ENCODE data around the gene IVNS1ABP. TPM values are rescaled to one million over a fixed set of nuclear protein-coding genes. Genes with fewer than 3 reads are reported as not detected.

The IVNS1ABP gene
- total and polyA plus RNA-seq, 9 of the 15 experiments (the other 6 are each of a cell fraction or from before 2014, with no cell fraction given): 30.6 to 126 (median 77.7) TPM

DNA sequence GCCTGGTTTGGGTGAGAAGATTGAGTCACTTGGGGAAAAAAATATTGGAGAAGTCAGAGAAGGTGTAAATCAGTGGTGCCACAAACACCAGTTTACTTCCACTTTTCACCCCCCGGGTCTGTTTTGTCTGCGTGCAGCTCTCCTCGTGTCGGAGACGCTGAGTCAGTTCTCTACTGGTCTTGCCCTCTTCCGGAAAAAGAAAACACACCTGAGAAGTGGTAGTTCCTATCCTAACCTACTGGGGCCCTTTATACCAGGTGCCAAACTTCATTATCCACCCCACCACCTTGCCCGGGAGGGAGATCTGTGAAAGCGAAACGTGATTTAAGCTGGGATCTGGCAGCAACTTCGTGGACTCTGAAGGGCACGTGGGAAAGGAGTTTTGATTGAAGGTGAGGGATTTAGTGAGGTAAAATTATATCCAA lies 855 bp upstream of the IVNS1ABP start (continued):
- no peak for TF ChIP-seq CEBPB (tag; IDR thresholded peaks at IDR 0.05)
- TF ChIP-seq KDM1A (IDR thresholded peaks at IDR 0.05): 0 out of 4 replicates have a peak, but pooled peaks of 1 of the 2 experiments have one; percentile 6
- no peak for TF ChIP-seq HMG20B (CRISPR knock-in tag; IDR thresholded peaks at IDR 0.05)
- TF ChIP-seq ZFP36 (IDR thresholded peaks at IDR 0.05; ENCODE audit: low read depth, low read length, partially characterized antibody): no peak
- no peak for TF ChIP-seq ZNF785 (CRISPR knock-in tag; IDR thresholded peaks at IDR 0.05)
- TF ChIP-seq, protein P1, sequence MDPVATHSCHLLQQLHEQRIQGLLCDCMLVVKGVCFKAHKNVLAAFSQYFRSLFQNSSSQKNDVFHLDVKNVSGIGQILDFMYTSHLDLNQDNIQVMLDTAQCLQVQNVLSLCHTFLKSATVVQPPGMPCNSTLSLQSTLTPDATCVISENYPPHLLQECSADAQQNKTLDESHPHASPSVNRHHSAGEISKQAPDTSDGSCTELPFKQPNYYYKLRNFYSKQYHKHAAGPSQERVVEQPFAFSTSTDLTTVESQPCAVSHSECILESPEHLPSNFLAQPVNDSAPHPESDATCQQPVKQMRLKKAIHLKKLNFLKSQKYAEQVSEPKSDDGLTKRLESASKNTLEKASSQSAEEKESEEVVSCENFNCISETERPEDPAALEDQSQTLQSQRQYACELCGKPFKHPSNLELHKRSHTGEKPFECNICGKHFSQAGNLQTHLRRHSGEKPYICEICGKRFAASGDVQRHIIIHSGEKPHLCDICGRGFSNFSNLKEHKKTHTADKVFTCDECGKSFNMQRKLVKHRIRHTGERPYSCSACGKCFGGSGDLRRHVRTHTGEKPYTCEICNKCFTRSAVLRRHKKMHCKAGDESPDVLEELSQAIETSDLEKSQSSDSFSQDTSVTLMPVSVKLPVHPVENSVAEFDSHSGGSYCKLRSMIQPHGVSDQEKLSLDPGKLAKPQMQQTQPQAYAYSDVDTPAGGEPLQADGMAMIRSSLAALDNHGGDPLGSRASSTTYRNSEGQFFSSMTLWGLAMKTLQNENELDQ (CRISPR knock-in tag; IDR thresholded peaks at IDR 0.05; ENCODE audit: borderline replicate concordance): 0 out of 2 replicates have a peak, but pooled peaks have one; percentile 55
- TF ChIP-seq, protein P2, sequence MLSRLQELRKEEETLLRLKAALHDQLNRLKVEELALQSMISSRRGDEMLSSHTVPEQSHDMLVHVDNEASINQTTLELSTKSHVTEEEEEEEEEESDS (CRISPR knock-in tag; IDR thresholded peaks at IDR 0.05): no peak
- TF ChIP-seq HNRNPL (IDR thresholded peaks at IDR 0.05; ENCODE audit: low read depth, low read length): no peak
- TF ChIP-seq, protein P3, sequence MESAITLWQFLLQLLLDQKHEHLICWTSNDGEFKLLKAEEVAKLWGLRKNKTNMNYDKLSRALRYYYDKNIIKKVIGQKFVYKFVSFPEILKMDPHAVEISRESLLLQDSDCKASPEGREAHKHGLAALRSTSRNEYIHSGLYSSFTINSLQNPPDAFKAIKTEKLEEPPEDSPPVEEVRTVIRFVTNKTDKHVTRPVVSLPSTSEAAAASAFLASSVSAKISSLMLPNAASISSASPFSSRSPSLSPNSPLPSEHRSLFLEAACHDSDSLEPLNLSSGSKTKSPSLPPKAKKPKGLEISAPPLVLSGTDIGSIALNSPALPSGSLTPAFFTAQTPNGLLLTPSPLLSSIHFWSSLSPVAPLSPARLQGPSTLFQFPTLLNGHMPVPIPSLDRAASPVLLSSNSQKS (CRISPR knock-in tag; IDR thresholded peaks at IDR 0.05): no peak
- no peak for TF ChIP-seq CTBP1 (IDR thresholded peaks at IDR 0.05; ENCODE audit: borderline replicate concordance)
- no peak for TF ChIP-seq SMAD3 (CRISPR knock-in tag; conservative IDR thresholded peaks at IDR 0.05)
- no peak for TF ChIP-seq KAT2B (IDR thresholded peaks at IDR 0.05; ENCODE audit: low read depth, low read length)
- TF ChIP-seq ZNF507 (tag; conservative IDR thresholded peaks at IDR 0.05): no peak
- no peak for TF ChIP-seq TAF1 (IDR thresholded peaks at IDR 0.05; ENCODE audit: control insufficient read depth, extremely low read depth, insufficient read depth, low read length, severe bottlenecking)
- TF ChIP-seq ZNF431 (CRISPR knock-in tag; IDR thresholded peaks at IDR 0.05): 0 out of 2 replicates have a peak, but pooled peaks have one; percentile 59
- TF ChIP-seq, protein P4, sequence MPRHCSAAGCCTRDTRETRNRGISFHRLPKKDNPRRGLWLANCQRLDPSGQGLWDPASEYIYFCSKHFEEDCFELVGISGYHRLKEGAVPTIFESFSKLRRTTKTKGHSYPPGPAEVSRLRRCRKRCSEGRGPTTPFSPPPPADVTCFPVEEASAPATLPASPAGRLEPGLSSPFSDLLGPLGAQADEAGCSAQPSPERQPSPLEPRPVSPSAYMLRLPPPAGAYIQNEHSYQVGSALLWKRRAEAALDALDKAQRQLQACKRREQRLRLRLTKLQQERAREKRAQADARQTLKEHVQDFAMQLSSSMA (CRISPR knock-in tag; IDR thresholded peaks at IDR 0.05): no peak
- no peak for TF ChIP-seq NFE2L1 (tag; IDR thresholded peaks at IDR 0.05; ENCODE audit: borderline replicate concordance, low read depth)
- no peak for TF ChIP-seq XRCC4 (IDR thresholded peaks at IDR 0.05; ENCODE audit: extremely low read depth, insufficient read depth, insufficient read length)
- no peak for TF ChIP-seq KLF10 (CRISPR knock-in tag; IDR thresholded peaks at IDR 0.05)
- TF ChIP-seq IFI16 (CRISPR knock-in tag; IDR thresholded peaks at IDR 0.05): no peak
- TF ChIP-seq RBM25 (IDR thresholded peaks at IDR 0.05; ENCODE audit: low read depth, low read length, severe bottlenecking): no peak
- TF ChIP-seq, protein P5, sequence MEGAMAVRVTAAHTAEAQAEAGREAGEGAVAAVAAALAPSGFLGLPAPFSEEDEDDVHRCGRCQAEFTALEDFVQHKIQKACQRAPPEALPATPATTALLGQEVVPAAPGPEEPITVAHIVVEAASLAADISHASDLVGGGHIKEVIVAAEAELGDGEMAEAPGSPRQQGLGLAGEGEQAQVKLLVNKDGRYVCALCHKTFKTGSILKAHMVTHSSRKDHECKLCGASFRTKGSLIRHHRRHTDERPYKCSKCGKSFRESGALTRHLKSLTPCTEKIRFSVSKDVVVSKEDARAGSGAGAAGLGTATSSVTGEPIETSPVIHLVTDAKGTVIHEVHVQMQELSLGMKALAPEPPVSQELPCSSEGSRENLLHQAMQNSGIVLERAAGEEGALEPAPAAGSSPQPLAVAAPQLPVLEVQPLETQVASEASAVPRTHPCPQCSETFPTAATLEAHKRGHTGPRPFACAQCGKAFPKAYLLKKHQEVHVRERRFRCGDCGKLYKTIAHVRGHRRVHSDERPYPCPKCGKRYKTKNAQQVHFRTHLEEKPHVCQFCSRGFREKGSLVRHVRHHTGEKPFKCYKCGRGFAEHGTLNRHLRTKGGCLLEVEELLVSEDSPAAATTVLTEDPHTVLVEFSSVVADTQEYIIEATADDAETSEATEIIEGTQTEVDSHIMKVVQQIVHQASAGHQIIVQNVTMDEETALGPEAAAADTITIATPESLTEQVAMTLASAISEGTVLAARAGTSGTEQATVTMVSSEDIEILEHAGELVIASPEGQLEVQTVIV (CRISPR knock-in tag; IDR thresholded peaks at IDR 0.05; ENCODE audit: borderline replicate concordance): no peak
- no peak for TF ChIP-seq NELFE (IDR thresholded peaks at IDR 0.05; ENCODE audit: insufficient read depth, insufficient read length)
